GM19023 (cell line): ENCODE measurements around the gene KRT27.
"Not testable (repeated sequence)": the region's sequence is repeated elsewhere in the genome, so short reads cannot be mapped to it uniquely, and the experiment has no call there.

ENCODE experiments used
- ATAC-seq: cut with Tn5 transposase; IDR thresholded peaks from one replicate; pipeline ENCODE4 v1.9.1; 2021; ENCODE audit warnings: mild to moderate bottlenecking, moderate library complexity; ENCODE audit not compliant: unreplicated experiment

The KRT27 gene, protein sequence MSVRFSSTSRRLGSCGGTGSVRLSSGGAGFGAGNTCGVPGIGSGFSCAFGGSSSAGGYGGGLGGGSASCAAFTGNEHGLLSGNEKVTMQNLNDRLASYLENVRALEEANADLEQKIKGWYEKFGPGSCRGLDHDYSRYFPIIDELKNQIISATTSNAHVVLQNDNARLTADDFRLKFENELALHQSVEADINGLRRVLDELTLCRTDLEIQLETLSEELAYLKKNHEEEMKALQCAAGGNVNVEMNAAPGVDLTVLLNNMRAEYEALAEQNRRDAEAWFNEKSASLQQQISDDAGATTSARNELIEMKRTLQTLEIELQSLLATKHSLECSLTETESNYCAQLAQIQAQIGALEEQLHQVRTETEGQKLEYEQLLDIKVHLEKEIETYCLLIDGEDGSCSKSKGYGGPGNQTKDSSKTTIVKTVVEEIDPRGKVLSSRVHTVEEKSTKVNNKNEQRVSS

DNA sequence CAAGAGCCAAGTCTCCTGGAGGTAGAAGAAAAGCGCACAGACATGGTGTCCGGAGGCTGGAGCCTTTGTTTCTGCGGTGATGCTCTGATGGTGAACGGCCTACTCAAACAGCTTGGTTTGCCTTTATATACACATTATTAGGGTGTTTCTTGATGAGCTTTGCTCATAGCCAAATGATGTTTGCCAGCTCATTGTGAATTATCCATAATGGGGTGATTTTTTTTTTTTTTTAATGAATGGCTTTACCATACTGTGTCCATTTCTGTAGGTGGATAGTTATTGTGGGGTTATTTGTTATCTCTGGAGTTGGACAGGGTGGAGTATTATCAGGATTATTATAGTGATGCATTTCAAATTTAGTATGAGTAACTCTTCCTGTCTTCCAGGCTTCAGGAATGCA is at the start of gene KRT27:
Gene KRT27 (minus strand): TSS at position 101 of the 400 bp plus-strand sequence. CDS start 57 bp downstream, at position 44.
- no peak for ATAC-seq

DNA sequence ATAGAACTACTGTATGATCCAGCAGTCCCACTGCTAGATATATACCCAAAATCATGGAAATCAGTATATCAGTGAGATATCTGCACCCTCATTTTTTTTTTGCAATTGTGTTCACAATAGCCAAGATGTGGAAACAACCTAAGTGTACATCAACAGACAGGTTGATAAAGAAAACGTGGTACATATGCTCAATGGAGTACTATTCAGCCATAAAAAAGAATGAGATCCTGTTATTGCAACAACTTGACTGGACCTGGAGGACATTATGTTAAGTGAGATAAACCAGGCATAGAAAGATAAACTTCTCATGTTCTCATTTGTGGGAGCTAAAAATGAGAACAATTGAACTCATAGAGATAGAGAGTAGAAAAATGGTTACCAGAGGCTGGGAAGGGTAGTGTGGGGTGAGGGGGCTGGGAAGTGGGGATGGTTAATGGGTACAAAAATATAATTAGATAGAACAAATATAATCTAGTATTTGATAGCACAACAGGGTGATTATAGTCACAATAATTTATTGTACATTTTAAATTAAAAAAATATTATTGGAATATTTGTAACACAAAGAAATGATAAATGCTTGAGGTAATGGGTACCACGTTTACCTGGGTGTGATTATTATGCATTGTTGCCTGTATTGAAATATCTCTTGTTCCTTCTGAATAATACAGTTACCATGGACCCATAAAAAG is 47.9 kb upstream of the KRT27 start:
- no peak for ATAC-seq

- no peak for ATAC-seq
These were observed 46.2 kb upstream of the KRT27 start for GRCh38 chr17:40828454-40829044.

DNA sequence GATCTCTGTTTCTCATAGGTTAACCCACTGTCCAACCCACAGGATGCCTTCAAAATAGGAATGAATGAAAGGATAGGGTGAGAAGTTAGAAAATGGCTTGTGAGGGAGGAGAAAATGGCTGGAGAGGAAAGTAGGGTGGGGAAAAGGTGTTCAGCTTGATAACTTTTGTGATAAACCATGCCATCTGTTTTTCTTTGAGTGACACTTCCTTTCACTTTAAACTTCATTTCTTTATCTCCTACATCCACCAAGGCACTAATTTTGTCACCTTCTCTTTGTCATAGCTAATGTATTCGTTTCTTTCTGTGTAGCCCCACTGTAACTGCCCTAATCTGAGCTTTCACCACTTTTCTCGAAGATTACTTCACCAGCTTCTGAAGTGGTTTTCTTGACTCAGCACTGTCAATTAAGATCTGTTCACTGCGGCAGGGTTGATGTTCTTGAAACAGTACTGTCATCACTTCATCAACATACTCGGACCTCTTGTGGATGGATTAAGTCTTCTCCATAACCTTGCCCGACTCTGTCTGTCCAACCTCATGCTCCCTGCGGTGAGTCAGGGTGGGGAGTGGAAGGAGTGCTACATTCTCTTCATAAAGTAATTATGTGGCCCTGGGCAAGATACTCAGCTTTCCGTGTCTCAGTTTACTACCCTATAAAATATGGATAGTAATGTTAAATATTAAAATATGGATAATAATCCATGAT is 45.5 kb upstream of the KRT27 start:
- no peak for ATAC-seq

- no peak for ATAC-seq
These were observed 43.2 kb upstream of the KRT27 start for GRCh38 chr17:40825599-40825998.

DNA sequence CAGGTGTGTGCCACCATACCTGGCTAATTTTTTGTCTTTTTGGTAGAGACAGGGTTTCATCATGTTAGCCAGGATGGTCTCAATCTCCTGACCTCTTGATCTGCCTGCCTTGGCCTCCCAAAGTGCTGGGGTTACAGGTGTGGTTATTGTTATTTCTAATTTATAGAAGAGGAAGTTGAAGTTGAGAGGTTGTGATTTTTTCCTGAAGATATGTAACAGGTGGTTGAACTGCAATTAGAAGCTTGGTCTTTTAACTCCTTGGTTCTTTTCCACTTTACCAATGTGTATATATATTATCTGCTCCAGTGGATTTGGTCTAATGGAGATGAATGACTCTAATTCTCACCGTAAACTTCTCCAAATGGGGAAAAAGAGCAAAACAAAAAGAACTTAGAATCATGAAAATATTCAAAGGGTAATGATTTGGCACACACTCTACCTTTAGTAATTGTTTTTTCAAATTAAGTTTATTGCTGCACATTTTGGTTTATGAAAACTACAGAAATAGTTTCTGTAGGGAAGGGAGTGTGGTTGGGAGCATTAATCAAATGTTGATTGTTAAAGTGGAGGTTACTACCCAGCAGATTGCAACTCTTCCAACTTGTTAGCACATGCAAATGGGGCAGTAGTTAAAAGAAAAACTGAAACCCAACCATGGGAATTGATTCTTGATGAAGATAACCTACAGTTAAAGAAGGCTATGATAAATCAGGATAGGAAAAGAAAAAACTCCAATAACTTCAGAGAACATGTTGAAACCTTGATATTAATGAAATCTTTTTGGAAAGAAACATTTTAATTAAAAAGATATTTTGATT is 41.9 kb upstream of the KRT27 start:
- no peak for ATAC-seq

- ATAC-seq = no peak
These were observed 39.9 kb upstream of the KRT27 start, which contains the start of gene KRT10 for GRCh38 chr17:40822132-40822812. Gene KRT10 (minus strand): TSS chr17:40822614. CDS start chr17:40822585, 29 bp downstream.

- no peak for ATAC-seq
These were observed 39.2 kb upstream of the KRT27 start for GRCh38 chr17:40821536-40821935.

DNA sequence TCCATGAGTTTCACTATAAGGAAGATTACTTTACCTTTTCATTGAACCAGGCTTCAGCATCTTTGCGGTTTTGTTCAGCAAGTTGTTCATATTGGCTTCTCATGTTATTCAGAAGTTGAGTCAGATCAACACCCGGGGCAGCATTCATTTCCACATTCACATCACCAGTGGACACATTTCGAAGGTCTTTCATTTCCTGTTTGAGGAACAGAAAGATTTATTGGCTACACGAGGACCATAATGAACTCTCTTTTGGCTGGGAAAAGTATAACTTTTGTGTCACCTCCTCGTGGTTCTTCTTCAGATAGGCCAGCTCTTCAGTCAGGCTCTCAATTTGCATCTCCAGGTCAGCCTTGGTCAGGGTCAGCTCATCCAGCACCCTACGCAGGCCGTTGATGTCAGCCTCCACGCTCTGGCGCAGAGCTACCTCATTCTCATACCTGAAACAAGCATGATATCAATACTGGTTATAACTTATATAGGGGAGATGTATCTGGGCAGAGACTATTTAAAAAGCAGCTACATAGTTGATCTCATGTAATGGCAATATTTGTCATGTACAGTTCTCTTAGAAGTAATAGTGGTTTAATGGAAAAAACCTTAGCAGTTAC is 38.0 kb upstream of the KRT27 start:
- no peak for ATAC-seq

DNA sequence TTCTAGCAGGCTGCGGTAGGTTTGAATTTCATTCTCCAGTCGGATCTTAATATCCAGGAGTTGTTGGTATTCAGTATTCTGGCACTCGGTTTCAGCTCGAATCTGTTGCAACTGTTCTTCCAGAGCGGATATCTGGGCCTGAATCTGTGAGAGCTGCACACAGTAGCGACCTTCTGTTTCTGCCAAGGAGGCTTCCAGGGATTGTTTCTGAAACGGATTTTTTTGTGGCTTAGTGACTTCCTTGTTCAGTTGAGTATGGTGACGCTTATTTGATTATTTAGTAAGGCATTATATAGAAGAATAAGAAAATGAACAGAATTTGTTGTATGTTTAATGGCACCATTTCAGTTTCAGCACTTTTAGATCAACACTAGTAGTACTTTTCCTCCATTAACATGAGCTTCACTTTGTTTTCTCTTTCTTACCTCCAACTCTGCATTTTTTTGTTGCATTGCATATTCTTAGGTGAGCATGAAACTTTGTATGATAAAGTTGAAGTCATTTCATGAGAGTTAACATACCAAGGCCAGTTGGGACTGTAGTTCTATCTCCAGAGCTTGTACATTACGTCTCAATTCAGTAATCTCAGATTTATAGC is 37.3 kb upstream of the KRT27 start:
- ATAC-seq = no peak

- ATAC-seq = peak; percentile 85
These were observed 36.6 kb upstream of the KRT27 start for GRCh38 chr17:40818733-40819527.

- ATAC-seq = no peak
These were observed 36.0 kb upstream of the KRT27 start for GRCh38 chr17:40818343-40818732.

GRCh38 chr17:40817103-40817682 is 34.8 kb upstream of the KRT27 start:
- ATAC-seq = no peak

GRCh38 chr17:40816569-40816968 is 34.2 kb upstream of the KRT27 start:
- no peak for ATAC-seq

DNA sequence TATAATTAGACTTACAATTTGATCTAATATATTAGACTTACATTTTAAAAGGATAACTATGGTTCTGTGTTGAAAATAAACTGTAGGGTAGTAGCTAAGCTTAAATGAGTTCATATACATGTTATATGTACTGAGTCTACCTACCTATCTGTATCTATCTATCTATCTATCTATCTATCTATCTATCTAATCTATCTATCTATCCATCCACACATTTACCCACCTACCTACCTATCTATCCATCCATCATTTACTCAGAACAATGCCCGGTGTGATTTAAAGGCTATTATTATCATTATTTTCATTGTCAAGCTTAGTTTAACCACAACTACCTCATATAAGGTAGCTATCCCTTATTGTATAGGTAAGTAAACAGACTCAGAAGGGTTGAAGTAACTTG is 33.0 kb upstream of the KRT27 start:
- no peak for ATAC-seq

DNA sequence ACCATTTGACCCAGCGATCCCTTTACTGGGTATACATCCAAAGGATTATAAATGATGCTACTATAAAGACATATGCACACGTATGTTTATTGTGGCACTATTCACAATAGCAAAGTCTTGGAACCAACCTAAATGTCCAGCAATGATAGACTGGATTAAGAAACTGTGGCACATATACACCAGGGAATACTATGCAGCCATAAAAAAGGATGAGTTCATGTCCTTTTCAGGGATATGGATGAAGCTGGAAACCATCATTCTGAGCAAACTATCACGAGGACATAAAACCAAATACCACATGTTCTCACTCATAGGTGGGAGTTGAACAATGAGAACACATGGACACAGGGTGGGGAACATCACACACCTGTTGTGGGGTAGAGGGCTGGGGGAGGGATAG is 32.3 kb upstream of the KRT27 start:
- not testable (repeated sequence) for ATAC-seq

DNA sequence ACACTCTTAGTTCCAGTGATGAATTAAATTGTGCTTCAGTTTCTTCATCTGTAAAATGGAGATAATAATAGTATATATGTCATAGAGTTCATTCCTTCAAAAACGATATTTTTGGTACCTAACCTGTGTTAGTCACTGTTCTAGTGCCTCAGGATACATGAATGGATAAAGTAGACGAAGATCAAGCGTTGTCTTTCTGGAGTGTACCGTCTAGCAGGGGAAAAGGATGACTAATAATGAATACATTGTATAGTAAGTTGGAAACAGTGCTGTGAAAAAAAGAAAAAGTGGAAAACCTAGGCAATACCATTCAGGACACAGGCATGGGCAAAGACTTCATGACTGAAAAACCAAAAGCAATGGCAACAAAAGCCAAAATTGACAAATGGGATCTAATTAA is 31.5 kb upstream of the KRT27 start:
- ATAC-seq = no peak

- ATAC-seq = no peak
These were observed 30.3 kb upstream of the KRT27 start for GRCh38 chr17:40812639-40813038.
